Fibroblast of gingiva (primary cell): ENCODE measurements around the gene HDAC4.

ENCODE experiments used
- DNase-seq: peaks from one replicate; pipeline ENCODE4 v3.0.0-alpha.2; 2011; ENCODE audit warnings: low read depth

HDAC4 gene

DNA sequence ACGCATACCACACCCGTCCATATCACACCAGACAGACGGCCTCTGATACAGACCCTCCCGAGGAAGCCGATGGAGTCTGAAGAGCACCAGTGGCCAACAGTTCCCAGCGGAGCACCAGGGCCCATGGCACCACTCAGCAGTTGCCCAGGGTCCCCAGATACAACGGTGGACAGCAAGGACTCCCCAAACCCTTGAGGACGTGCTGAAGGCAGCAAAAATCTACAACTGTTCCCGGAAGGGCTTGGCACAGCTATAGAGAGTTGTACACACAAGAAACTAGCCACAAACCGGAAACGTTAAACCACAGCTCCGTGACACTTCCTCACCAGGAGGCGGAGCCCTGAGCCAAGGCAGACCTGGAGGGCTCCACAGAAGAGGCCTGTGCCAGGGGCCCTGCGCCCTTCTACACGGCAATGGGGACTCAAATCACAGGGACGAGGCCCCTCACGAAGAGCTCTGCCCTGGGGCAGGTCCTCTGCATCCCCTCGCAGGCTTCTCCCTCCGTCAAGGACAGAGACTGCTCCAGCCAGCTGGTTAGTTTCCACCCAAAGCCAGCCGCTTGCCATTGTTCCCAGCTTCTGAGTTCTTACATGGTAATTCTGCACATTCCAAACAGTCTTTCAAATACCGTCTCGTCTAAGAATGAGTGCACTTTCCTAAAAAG is 133.4 kb downstream of the HDAC4 start:
- DNase-seq: peak; percentile 74

DNA sequence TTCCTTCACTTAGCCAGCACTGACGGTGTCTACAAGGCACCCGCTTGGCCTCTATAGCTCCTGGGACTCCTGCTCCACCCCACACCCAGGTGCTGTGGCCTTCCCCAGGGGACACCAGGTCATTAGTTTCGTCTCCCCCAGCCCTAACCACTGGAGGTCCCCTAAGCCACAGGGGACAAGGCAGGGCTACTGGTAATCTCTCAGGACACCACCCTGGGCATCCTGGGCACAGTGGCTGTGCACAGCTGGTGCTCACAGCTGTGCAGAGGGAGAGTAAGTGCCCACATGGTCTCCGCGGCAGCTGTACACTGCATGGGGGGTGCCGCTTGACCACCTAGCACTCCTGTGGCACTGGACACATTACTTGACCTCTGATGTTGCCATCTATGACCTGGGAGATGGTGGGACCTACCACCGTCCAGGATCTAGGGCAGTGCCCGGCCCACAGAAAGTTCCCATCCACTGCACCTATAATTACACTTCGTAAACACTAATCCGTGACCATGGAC is 134.0 kb downstream of the HDAC4 start:
- no peak for DNase-seq

DNA sequence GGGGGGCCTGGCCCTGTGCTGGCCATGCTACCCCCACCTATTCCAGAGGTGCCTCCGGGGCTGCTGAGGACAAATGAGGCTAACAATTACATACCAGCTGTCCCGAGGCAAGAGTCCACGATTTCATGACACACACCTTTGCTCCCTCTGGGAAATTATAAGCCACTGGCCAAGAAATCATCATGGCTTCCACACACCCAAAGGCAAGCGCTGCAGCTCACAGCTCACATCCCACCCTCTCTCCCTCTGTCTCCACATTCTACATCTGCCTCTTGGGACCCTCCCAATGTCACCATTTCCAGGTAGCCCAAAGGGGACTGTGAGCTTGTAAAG is 134.4 kb downstream of the HDAC4 start:
- no peak for DNase-seq

DNA sequence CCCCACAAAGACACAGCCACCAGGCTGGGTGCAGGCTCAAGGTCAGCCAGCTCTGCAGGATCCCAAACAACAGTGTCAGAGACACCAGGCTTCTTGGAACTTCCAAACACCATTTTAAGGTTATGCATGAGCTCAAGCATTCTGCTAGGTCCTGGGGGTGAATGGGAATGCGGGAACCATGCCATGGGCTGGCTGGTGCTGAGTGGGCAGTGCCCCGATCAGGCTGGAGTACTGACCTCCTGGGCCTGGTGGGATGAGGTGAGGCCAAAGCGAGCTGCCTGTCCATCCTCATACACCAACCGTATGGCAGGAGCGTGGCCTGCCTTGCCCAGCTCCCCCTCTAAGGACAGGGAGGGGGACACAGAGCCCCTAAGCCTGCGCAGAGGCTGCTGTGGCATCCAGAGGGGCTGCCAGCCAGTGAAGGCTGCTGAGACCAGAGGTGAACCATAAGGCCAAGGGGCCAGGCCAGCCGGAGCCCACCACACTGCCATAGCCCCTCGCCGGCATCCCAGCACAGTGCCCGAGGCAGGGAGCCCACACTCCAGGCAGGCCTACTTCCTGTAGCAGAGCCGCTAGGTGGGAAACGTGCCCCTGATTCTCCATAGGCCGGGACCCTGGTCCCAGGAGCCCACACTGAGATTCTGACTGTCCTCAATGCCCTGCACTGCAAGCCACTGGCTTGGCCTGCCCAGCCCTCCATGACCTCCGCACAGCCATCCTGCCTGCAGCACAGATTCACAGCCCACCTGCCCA is 135.0 kb downstream of the HDAC4 start:
- DNase-seq: no peak

DNA sequence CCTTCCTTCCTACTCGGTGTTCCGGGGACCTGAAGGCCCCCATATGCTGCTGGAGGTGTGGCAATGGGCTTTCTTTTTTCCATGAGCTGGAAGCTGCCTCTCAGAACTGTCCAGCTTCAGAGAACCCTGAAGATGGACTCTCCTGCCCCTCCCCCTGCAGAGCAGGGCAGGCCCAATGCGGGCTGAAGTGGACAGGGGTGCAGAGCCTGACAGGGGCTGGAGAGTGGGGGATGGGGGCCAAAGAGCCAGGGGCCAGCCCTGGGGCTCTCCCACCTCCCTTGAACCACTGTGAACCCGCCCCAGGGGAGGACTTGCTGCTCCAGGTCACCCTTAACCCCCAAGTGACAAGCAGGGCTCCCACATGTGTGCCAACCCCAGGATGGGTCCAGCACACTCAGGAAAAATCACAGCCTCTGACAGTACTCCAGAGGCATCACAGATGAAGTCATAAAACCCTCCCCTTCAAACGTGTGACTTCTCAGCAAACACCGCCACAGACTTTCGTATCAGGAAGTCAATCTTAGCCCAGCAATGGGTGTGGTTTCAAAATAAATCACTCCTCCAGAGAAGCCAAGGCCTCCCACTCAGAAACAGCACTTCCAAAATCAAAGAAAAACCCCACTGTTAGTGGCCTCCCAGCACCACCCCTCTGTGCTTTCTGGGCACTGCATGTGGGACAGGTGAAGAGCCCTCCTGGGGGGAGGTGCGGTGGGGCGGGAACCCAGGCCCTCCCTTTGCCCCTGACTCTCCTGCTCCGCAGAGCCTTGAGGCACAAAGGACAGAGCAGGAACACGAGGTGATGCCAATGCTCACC is 135.8 kb downstream of the HDAC4 start:
- peak; percentile 59 for DNase-seq

DNA sequence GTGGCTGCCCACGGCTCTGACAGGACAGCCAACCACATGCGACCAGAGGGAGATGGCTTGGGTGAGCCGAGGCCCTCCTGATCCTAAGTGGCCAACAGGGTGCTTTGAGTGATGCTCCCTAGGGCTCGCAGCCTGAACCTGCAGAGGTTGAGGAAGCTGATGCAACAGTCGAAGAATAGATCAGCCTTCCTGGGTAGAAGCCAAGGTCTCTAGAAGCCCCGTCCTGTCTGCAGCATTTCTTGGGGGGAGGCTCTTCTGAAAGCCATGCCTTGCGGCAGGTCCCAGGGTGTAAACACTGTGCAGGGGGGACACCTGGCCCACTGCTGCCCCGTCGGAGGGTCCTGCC is 136.4 kb downstream of the HDAC4 start:
- DNase-seq: no peak

DNA sequence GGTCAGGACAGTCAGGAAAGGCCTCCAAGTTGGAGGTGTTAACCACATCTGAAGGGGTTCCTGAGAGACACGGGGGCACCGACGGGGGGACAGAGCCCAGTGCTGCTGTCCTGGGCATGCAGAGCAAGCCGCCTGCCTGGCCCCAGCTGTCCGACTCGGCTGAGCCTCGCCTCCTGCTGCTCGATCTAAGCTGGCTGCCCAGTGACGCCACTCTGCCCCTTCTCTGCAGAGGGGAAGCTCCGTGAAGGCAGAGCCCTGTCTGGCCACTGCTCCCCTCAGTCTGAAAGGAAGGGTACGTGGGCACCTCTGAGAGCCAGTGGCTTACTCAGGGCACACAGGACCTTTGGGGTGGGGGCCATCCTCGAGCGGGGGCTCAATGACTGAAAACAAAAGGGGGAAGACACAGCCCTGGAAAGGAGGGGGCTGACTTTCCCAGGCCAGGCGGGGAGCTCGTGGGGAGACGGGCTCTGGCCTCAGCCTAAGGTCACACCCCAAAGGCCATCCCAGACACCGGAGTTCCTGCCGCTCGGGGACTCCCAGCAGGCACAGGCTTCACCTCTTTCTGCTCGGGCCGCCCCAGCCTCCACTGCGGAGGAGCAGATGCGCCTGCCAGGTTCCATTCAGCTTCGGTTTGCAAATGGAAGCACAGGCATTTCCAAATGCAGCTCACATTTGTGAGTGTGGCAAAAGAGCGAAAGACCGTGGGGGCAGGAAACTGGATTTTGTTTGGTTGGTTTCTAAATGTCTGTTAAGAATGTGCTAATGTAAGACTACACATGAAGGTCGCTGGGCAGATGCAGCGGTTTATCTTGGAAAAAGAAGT is 136.9 kb downstream of the HDAC4 start:
- DNase-seq: peak; percentile 29

DNA sequence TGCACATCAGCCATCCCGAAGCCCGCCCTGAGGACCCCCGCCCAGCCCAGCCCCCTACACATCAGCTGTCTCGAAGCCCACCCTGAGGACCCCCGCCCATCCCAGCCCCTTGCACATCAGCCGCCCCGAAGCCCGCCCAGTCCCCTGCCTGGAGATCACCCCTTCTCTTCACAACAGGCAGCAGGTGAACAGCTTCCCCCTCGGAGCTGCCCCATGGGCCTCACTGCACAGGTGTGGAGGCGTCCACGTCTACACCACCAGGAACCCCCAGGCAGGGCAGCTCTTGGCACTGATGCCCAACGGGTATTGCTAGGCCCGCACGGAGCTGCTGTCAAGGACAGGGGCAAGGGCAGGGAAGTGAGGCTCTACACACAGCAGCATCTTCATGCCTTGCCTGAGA is 137.6 kb downstream of the HDAC4 start:
- DNase-seq: no peak

DNA sequence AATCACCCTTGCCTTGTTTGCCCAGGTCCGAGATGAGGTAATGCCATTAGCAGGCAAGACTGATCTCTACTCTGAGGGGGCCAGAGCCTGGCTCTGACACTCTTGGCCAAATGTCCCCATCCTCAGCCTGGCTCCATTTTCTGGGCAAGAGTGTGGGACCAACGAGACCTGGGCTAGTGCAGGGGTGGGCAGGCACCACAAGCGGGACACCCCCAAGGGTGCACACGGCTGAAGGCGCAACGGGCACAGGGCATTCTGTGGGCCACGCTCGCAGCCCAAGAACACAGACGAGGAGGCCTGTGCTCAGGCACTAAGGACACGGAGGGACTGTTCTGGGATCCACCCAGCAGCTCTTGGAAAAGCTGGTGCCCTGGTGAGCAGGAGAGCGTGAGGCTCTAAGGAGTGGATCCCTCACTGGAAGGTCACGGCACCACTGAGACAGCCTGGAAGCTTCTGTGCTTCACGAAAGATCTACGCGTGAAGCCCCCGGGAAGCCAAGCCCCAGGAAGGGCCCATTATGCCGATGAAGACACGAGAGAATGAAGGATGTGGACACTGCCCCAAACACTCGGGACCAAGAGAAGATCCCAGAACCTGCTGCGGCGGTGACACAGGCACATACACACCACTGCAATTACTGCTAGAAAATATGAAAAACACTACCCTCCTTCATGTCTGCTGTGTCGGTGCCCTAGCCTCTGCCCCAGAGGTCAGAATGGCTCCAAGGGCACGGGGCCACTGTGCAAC is 138.2 kb downstream of the HDAC4 start:
- DNase-seq: peak; percentile 22

DNA sequence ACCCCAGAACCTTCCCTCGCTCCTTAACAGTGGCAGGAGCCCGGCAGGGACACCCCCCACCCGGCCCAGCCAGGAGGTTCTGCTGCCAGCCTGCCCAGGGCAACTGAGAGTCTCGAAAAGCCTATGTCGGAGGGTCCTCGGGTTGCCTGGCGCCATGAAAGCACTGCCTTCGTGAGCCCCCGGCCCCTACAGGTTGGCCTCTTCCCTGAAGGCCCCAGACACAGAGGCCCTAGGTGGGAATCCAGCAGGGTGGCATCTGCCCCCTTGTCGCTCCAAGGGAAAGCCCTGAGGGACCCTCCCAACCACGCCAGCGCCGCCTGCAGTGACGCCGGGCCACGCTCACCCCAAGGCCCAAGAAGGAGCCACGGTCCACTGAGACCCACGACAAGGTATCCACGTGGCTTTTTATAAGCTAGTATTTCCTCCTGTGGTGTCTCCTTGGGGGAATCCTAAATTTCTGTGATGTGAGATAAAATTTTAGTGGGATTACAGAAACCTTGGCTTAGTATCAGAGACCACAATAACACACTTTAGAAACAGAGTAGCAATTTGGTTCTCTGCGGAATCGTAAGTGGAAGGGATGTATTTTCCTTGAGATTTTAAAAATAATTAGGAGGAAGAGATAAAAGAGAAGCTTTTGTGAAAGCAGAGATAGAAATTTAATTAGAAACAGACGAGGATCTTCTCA is 138.9 kb downstream of the HDAC4 start:
- DNase-seq: no peak

DNA sequence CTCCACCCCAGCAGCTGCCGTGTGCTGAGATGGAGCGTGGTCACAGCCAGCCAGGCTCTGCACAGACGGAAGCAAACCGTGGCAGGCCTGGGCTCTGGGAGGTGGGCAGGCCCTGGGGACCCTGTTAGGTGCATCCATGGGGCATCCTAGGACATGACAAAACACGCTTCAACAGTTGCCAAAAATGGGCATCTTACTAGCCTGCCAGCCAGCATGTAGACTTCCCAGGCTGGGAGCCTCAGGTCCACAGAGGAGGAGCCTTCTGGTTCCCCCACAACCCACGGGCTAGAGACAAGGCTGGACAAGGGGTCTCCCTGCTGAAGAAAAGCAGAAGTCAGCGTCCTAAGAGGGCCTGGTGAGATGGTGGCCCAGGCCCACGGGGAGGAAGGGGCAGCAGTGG is 139.5 kb downstream of the HDAC4 start:
- no peak for DNase-seq

DNA sequence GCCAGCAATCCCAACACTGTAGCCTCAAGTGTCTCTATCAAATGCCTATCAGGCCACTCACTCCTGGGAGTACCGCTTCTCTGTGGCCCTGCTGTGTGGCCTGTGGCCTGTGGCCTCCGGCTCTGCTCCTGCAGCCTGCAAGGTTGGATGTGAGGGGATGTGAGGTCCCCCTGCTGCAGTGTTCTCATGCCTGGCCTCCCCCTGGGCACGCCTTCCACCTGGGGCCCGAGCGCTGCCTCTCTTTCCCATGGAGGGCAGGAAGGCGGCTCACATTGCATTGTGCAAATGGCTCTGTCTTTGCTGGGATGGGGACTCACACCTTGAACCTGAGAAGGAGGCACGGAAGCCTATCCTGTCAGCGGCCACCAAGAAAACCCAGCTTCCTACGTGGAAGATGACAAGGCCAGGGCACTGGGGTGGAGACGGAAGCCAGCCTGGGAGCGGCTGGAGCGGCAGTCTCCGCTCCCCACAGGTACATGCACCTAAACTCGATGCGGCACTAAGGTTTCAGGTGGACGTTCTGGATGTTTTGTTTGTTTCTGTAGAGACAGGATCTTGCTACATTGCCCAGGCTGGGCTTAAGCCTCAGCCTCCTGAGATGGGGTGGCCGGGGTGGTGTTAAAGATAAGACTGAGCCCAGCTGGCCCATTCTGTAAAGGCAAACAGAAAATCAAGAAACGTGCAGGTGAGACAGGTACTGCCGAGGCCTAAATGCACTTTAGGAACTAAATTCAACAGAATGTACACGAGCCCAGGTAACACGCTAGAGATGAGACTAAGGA is 140.1 kb downstream of the HDAC4 start:
- DNase-seq: no peak

DNA sequence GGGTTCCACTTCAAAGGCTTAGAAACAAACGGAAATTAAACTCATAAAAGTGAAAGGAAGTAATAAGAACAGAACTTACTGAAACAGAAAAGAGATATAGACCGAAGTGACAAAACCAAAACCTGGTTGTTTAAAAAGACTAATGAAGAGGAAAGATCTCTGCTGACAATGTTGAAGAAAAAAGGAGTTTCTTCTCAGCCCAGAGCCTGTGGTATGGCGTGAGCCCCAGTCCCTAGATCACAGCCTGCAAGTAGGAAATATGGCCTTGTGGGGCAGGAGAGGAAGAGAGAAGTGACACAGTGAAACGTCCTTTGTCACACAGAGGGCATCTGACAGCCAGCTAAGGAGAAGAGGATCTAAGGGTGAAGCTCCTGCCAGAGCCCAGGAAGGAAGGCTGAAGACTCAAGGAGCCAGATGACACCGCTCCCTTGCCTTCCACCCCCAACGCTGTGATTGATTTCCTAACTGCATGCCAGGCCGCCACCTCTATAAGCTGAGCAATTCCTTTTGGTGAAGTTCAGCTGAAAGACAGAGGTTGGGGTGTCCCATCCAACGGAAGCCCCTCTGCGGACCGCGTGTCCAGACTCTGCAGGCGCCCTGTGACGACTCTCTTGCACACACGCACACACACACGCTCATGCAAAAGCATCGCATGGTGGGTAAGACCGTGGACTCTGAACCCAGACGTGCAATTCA is 141.1 kb downstream of the HDAC4 start:
- DNase-seq: no peak

DNA sequence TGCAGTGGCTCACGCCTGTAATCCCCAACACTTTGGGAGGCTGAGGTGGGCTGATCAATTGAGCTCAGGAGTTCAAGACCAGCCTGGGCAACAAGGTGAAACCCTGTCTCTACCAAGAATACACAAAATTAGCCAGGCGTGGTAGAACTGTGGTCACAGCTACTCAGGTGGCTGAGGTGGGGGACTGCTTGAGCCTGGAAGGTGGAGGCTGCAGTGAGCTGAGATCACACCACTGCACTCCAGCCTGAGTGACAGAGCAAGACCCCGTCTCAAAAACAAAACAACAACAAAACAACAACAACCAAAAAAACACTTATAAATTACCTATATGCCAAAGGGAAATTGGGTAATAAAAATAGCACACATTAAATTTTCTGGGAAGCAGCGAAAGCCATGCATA is 141.6 kb downstream of the HDAC4 start:
- DNase-seq: no peak

DNA sequence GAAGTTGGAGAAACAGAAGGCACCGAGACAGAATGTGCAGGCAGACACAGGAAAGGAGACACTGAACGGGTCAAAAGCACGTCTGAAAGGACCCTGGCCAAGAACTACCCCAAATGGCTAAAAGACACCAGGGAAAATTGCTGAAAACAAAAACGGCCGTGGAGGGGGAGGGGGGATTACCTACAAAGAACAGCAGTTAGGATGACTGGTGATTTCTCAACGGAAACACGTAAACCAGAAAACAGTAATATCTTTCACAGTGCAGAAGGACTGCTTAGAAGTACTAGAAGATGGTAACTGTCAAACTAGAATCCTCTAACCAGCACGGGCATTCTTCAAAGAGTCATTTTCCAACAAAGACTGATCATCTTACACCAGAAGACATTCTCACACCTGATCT is 142.6 kb downstream of the HDAC4 start:
- no peak for DNase-seq

DNA sequence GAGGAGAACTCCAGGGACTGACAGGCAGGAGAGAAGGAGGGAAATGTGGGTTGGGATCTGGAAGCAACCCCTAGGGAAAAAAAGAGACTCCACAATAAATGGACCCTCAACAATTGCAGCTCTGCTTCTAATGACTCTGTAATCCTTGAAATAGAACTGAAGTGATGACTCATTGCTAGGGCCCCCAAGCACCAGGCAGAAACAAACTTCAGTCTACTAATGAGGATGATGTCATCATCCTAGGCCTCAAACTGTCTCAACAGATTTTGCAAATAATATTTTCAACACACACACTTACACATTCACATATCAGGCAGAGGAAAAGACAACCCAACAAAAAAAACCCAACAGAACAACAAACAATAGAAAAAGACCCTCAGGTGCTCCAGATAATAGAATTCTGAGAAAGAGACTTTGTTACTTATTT is 143.3 kb downstream of the HDAC4 start:
- peak; percentile 81 for DNase-seq

DNA sequence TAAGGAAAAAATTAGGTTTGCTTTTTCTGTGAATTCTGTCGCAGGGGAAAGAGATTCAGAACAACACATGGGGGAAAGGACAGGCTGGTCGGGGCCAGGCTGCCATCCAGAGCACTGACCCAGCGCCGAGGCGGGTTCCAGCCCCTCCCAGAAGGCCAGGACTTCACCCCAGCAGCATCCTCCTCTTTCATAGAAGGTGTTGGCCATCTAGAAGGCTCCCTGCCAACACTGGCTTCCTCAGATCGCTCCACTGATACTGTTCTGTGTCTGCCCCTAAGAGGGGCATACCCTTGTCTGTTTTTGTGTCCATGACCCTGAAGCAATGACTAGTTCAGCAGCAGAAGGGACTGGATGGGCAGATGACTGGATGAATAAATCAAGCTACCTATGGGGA is 144.5 kb downstream of the HDAC4 start:
- DNase-seq: no peak

DNA sequence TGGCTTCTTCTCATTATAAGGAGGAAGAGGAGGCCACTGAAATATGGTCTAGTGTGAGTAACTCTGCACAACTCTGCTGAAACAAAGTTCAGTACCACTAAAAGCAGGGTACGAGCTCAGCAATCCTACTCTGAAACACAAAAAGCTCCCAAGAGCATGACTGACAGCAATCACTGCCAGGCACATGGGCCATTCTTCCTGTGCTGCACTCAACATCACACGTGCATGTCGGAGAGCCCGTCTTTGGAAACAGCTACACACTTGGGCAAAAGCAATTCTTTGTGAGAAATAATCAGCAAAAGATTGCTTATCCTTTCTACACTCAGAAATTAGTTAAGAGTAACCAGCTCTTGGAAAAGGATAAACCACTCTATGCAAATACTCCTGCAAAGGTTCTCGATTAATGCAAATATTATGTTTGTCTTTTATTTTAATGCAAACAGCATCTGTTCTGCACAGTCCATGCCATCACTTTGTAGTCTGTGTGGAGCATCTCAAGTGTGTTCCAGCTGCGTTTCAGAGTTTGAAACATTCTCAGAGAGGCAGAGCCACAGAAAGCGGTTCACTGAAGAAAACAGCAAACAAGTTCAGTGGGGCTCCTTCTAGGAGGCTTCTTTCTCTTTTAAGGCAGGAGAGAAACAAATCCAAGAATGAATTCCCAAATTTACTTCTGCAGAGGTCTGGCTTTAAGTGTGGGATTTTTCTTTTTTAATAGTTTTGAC is 145.0 kb downstream of the HDAC4 start:
- DNase-seq: no peak

DNA sequence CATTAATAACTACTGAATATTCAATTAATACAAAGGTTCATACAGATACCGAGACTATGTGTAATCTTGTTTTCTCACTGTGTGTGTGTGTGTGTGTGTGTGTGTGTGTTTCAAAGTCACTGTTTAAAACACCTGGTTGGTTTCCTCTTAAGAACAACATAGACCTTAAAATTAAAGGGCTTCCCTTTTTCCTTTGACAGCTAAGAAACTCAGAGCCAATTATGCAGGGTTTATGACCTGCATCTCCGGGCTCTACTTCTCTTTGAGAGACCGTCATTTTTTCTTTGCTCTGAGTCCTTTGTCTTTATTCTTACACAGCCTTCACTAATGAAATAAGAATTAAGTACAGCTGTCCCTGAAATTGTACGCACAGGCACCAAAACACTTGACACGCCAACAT is 145.6 kb downstream of the HDAC4 start:
- no peak for DNase-seq
